Ecto neural progenitor cell (in vitro differentiated cells): Measurements from ENCODE around the gene SLC25A26.
A peak's percentile ranks its signal among the peaks of the same experiment; 100 is the strongest.
"Not testable (repeated sequence)": the region's sequence is repeated elsewhere in the genome, so short reads cannot be mapped to it uniquely, and the experiment has no call there.

ENCODE experiments used
- DNase-seq: peaks from one replicate; pipeline ENCODE4 v3.0.0-alpha.2; 2018; ENCODE audit warnings: low spot score

The SLC25A26 gene

DNA sequence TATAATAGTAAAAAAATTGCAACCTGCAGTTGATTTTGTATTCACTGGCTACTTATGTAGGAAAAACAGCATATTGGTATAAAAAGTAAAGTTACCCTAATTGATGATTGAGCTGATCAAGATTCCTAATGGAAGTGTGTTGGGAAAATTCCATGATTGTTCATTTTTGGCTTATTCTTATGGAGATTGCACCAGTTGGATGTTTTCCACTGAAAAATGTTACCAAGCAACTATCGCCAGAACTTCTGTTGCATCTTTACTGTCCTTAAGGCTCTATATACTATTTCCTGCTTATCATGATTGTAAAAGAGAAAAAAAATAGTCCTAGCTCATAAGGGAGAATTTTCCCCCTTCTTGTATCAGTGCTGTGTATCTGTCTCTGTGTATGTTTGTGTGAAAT is 48.6 kb downstream of the SLC25A26 start:
- DNase-seq = no peak

- no peak for DNase-seq
These were observed 49.5 kb downstream of the SLC25A26 start for GRCh38 chr3:66270288-66270687.

- DNase-seq = no peak
These were observed 49.9 kb downstream of the SLC25A26 start for GRCh38 chr3:66270701-66271100.

- DNase-seq = no peak
These were observed 50.4 kb downstream of the SLC25A26 start for GRCh38 chr3:66271231-66271630.

GRCh38 chr3:66272016-66272415 is 51.2 kb downstream of the SLC25A26 start:
- DNase-seq = no peak

DNA sequence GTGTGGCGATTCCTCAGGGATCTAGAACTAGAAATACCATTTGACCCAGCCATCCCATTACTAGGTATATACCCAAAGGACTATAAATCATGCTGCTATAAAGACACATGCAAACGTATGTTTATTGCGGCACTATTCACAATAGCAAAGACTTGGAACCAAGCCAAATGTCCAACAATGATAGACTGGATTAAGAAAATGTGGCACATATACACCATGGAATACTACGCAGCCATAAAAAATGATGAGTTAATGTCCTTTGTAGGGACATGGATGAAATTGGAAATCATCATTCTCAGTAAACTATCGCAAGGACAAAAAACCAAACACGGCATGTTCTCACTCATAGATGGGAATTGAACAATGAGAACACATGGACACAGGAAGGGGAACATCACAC is 54.0 kb downstream of the SLC25A26 start:
- not testable (repeated sequence) for DNase-seq

DNA sequence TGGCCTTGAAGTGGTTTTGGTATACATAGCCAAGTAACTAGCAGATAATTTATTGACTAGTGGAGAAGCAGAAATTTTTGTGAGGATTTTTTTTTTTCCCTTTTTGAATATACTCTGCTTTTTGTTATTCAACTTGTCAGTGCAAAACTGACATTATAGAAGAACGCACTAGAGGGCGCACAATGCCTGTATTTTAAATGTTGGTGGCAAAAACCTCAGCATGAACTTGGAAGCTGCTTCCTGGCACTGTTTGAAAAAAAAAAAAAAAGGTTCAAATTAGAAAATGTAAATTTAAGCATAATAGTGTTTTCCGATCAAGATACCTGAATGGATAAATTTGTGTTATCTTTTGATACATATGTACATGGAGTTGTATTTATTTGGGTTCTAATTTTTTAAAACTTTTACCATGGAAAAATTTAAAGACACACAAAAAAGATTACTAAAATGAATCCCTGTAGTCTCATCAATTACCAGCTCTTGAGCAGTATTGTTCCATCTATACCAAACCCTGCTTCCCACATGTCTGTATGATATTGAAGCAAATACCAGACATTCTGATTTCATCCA is 56.0 kb downstream of the SLC25A26 start:
- peak; percentile 60 for DNase-seq

GRCh38 chr3:66279168-66279567 is 58.4 kb downstream of the SLC25A26 start:
- no peak for DNase-seq

- DNase-seq = no peak
These were observed 59.5 kb downstream of the SLC25A26 start for GRCh38 chr3:66280304-66280703.

DNA sequence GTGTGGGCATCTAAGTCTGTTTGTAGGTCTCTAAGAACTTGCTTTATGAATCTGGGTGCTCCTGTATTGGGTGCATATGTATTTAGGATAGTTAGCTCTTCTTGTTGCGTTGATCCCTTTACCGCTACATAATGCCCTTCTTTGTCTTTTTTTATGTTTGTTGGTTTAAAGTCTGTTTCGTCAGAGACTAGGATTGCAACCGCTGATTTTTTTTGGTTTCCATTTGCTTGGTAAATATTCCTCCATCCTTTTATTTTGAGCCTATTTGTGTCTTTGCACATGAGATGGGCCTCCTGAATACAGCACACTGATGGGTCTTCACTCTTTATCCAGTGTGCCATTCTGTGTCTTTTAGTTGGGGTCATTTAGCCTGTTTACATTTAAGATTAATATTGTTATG is 71.1 kb downstream of the SLC25A26 start:
- DNase-seq = not testable (repeated sequence)

DNA sequence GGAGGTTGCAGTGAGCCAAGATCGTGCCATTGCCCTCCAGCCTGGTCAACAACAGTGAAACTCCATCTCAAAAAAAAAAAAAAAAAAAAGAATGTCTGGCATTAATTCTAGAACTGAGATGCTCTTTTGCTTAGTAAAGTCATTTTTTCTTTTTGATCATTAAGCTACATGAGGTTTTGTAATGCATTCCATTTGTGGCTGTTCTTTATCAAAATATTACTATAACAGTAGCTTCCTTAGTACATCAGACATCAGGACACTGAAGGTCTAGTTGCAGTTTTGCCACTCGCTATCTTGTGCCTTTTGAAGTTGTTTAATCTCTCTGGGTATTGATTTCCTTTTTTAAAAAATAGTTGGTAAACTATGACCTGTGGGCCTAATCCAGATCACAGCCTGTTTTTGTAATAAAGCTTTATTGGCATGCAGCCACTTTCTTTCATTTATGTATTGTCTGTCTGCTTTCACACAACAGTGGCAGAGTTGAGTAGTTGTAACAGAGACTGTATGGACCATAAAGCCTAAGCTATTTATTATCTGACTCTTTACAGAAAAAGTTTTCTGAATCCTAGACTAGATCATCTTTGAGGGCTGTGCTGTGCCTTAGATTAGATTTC is 76.6 kb downstream of the SLC25A26 start:
- DNase-seq = no peak

GRCh38 chr3:66297900-66298299 is 77.1 kb downstream of the SLC25A26 start:
- no peak for DNase-seq

DNA sequence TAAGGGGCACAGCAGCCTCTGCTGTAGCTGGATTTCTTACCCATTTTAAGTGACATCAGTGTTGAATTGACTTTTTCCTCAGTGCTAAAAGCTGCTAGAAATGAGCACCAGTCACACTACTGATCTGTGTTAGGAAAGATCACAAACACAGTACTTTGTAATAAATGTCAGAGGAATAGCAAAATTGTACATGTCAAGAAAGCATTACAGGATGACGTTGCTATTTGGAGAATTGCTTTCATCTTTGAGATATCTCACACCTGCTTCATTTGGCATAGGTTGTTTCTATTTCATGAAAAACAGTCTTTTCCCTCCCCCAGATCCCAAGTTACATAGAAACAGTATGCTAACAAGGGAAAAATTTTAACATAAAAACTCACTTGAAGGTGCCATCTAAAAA is 77.8 kb downstream of the SLC25A26 start:
- DNase-seq = no peak

DNA sequence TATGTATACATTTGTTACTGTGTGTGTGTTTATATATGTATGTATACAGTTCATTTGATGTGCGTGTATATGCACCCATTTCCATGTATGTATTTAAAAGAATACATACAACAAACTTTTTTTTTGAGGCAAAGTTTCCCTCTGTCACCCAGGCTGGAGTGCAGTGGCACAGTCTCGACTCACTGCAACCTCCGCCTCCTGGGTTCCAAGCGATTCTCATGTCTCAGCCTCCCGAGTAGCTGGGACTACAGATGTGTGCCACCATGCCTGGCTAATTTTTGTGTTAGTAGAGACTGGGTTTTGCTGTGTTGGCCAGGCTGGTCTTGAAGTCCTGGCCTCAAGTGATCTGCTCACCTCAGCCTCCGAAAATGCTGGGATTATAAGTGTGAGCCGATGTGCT is 78.3 kb downstream of the SLC25A26 start:
- DNase-seq = not testable (repeated sequence)

- no peak for DNase-seq
These were observed 79.1 kb downstream of the SLC25A26 start for GRCh38 chr3:66299891-66300290.

DNA sequence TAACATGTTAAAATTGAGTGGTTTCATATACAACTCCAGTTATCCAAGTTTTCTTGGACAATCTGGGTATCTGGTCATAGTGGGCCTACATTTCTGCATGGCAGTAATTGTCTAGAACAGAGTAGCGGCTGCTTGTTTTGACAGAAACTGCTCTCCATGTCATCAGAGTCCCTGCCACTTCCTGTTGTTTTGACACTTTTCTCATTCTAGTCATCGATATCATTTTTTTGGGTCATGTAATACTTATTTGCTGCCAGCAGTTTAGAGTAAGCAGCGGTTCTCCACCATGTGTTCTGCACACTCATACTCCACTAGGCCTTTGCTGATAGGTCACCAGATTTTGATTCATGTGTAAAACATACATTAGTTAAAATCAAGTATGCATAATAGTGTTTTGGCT is 81.5 kb downstream of the SLC25A26 start:
- DNase-seq = no peak

GRCh38 chr3:66303491-66303901 is 82.7 kb downstream of the SLC25A26 start:
- DNase-seq = no peak

DNA sequence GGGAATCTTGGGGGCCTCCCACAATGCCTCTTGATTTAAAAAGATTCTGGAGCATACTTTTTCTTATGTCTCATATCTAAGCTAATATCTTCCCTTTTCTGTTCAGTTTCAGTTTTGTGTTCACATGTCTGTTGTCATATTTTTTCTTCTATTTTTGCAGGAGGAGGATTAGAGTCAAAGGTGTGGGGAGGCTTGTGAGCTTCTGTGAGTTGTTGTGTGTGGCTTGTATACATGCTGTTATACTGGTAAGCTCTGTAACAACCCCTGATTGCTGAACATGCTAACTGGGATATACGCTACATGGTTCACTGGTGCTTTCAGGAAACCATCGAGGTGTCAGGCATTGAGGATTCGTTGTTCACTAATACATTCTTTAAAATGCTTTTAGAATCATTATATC is 83.5 kb downstream of the SLC25A26 start:
- DNase-seq = no peak

DNA sequence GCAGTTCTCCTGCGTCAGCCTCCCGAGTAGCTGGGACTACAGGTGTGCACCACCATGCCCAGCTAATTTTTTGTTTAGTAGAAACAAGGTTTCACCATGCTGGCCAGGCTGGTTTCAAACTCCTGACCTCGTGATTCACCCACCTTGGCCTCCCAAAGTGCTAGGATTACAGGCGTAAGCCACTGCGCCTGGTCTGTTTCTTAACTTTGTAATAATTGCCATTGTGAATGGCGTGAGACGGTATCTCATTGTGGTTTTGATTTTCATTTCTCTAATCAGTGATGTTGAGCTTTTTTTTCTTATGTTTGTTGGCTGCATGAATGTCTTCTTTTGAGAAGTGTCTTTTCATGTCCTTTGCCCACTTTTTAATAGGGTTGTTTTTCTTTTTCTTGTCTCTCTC is 85.3 kb downstream of the SLC25A26 start:
- not testable (repeated sequence) for DNase-seq

- DNase-seq = not testable (repeated sequence)
These were observed 86.2 kb downstream of the SLC25A26 start for GRCh38 chr3:66306991-66307390.

GRCh38 chr3:66312039-66312438 is 91.2 kb downstream of the SLC25A26 start:
- no peak for DNase-seq

DNA sequence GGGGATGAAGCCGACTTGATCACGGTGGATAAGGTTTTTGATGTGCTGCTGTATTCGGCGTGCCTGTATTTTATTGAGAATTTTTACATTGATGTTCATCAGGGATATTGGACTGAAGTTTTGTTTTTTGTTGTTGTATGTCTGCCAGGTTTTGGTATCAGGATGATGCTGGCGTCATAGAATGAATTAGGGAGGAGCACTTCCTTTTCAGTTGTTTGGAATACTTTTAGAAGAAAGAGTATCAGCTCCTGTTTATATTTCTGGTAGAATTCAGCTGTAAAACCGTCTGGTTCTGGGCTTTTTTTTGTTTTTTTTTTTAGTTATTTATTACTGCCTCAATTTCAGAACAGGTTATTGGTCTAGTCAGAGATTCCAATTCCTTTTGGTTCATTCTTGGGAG is 93.7 kb downstream of the SLC25A26 start:
- DNase-seq = no peak

DNA sequence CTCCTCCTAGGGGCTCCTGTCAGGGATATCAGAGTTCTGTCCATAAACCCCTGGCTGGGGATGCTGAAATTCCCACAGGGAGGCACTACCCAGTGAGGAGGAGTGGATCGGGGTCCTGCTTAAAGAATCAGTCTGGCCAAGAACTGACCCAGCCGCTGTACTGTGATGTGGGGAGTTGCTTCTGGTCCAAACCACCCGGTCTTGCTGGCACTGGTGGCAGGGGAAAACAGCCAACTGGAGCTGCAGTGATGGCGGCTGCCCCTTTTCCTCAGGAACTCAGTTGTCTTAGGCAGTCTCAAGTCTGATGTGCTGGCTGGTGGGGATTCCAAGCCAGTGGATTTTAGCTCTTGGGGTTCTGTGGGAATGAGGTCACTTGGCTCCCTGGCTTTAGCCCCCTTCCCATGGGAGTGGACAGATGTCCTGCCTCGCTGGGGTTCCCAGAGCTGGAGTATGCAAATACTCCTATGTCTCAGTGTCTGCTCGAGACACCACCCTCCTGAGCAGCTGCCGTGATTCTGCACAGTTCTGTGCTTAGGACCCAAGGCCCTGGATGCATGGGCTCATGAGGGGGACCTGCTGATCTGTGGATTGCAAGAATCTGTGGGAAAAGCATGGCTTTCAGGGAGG is 97.1 kb downstream of the SLC25A26 start:
- DNase-seq = no peak

DNA sequence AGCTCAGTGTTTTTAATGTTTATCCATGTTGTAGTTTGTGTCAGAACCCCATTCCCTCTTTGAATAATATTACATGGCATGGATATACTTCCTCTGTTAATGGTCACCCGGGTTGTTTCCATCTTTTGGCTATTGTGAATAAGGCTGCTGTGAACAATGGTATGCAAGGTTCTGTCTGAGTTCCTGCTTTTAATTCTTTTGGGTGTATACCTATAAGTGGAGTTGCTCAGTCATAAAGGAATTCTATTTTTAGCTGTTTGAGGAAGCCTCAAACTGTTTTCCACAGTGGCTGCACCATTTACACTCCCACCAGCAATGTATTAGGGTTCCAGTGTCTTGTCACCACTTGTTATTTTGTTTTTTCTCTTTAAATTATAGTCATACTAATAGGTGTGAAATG is 99.6 kb downstream of the SLC25A26 start:
- DNase-seq = no peak
